GM12874 (cell line): ENCODE results near the gene ASH1L.

Source experiments
- TF ChIP-seq, protein P1 (sequence below): IDR thresholded peaks from 2 replicates; pipeline ENCODE4 v1.5.1; 2011; ENCODE audit warnings: low read depth, mild to moderate bottlenecking, control low read depth, low read length, moderate library complexity; ENCODE audit not compliant: insufficient read depth

Gene ASH1L

DNA sequence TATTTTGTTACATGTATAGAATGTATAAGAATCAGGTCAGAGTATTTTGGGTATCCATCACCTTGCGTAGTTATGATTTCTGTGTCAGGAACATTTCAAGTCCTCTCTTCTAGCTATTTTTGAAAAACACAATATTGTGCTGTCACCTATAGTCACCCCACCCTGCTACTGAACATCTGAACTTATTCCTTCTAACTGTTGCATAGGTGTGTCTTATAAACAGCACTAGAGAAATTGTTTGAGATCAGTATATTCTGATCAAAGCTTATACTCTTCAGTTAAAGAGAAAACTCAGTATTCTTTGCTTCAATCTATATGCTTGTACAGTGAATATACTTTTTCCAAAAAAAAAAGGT, 96.0 kb downstream of the ASH1L start:
- TF ChIP-seq, protein P1, sequence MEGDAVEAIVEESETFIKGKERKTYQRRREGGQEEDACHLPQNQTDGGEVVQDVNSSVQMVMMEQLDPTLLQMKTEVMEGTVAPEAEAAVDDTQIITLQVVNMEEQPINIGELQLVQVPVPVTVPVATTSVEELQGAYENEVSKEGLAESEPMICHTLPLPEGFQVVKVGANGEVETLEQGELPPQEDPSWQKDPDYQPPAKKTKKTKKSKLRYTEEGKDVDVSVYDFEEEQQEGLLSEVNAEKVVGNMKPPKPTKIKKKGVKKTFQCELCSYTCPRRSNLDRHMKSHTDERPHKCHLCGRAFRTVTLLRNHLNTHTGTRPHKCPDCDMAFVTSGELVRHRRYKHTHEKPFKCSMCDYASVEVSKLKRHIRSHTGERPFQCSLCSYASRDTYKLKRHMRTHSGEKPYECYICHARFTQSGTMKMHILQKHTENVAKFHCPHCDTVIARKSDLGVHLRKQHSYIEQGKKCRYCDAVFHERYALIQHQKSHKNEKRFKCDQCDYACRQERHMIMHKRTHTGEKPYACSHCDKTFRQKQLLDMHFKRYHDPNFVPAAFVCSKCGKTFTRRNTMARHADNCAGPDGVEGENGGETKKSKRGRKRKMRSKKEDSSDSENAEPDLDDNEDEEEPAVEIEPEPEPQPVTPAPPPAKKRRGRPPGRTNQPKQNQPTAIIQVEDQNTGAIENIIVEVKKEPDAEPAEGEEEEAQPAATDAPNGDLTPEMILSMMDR: no peak

DNA sequence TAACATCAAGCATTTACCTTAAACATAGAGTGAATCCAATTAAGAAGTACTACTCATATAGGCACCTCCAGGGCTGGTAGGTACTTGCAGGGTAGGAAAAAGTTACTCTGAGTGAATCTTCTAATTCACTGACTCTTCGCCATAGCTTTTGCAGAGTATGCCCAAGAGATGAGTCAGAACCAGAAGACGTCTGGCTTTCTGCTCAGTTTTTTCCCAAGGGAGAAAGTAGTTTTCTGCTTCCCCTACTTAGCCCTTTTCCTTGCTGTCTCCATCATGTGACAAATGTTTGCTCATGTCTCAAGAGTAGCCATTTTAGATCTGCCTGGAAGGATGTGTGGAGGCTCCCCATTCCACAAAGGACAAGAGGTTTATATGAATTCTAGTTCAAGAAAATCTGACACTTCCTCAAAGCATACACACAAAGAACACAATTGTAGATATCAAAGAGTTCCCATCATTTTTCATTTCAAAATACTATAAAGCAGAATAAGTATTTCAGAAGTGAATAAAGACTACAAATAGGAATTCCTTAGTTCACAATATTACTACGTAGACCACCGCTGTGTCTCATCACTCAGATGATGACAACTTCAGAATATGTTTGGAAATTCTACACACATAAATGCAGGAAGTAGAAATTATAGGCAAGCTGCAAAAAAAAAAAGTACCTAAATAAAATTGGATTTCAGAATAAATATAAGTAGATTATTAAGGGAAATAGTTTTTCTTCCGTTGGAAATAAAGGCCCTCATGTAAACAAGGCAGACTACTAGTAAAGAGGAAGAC, 98.5 kb downstream of the ASH1L start:
- TF ChIP-seq, protein P1: no peak

DNA sequence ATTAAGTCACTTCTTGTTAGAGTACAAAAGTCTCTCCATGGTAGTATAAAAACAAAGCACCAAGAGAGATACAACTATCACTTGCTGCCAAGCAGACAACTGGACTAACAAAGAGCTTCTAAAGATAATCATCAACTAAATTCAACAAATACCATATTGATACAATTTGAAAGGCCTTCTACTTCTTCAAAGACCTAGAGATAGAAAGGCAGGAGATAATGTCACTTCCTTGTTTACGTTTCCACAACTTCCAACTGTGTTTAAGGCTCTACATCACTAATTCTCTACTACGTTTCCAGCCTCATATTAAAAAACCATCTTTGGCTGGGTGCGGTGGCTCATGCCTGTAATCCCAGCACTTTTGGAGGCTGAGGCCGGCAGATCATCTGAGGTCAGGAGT, 104.5 kb downstream of the ASH1L start:
- TF ChIP-seq, protein P1: no peak

DNA sequence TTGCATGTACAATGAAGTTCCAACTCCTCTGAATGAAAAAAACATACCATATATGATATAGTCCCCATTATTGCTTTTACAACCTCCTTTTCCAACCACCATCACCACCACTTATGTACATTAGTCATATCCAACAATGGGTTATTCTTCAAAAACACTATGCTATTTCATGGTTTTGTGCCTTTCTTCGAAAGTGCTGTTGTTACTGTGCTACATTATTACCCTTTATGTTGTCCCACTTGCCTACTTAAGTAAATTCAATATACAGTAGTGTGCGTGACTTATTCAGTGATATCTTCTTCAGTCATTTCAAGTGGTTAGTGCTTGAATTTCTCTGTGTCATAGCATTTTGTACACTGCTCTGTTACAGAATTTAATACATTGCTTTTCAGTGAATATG, 105.3 kb downstream of the ASH1L start:
- TF ChIP-seq, protein P1: no peak

DNA sequence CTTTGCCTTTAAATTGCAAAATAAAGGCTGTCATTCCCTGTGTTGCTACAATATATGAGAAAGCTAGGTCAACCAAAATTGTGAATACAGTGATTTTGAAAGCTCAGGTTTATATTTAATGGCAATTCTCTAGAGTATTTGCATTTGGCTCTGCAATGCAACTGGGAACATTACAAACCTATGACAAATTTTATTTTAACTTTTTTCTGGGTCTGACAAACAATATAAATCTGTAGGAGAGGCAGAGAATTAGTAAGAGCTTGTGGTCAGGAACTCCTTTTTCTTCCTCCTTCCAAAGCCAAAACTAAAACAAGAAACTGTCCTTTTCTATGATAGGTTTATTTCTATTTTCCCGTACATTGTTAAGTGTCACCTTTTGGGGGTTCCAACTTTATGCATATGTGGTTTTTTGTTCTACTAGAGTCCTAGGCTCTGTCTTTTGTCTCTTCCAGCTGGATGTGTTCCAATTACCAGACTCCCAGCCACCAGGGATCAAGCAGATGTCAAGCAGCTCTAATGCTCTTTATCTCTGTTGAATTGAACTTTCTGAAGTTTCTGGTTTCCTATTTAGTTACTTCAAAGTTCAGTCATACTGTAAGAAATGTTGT, 106.9 kb downstream of the ASH1L start:
- TF ChIP-seq, protein P1: no peak

DNA sequence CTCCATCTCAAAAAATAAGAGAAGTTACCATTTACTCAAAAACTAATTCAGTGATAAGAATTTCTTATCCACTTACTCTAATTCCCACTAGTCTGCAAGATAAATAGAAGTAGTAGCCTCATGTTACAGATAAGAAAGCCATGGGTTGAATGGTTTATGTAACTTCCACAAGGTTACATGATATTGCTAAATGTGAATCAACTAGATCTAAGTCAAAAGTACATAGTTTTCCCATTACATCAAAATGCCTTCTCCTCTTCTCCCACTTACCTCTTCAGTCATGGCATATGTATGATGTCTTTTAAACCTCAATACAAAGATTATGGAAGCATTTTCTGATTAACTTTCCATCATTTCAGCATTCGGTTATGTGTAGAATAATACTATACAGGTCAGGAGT, 108.5 kb downstream of the ASH1L start:
- TF ChIP-seq, protein P1: no peak

DNA sequence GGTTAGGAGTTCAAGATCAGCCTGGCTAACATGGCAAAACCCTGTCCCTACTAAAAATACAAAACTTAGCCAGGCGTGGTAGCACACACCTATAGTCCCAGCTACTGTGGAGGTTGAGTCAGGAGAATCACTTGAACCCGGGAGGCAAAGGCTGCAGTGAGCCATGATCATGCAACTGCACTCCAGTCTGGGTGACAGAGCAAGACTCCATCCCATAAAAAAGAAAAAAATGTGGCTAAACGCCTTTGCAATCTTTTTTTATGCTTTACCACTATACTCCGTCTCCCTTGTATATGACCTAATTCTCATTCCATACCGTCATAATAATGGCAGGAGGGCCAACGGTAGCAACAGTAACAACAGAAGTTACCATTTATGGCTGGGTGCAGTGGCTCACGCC, 109.5 kb downstream of the ASH1L start:
- TF ChIP-seq, protein P1: no peak
